Measurements from ENCODE around the gene SUPT20HL2.
"Not testable (repeated sequence)": the region's sequence is repeated elsewhere in the genome, so short reads cannot be mapped to it uniquely, and the experiment has no call there.

The SUPT20HL2 gene

GRCh38 chrX:24308803-24309202 is 5.1 kb downstream of the SUPT20HL2 start:
- not testable (repeated sequence) for DNase-seq

GRCh38 chrX:24306440-24306839 is 7.4 kb downstream of the SUPT20HL2 start:
- no peak for DNase-seq

GRCh38 chrX:24305905-24306304 is 8.0 kb downstream of the SUPT20HL2 start:
- no peak for DNase-seq

- no peak for DNase-seq
Measured at GRCh38 chrX:24301806-24302205, 12.1 kb downstream of the SUPT20HL2 start.

- no peak for DNase-seq
Measured at GRCh38 chrX:24301060-24301459, 12.8 kb downstream of the SUPT20HL2 start.

GRCh38 chrX:24298191-24298590 is 15.7 kb downstream of the SUPT20HL2 start:
- no peak for DNase-seq

- peak; percentile 28 to 30 for DNase-seq
Measured at GRCh38 chrX:24294619-24295018, 19.2 kb downstream of the SUPT20HL2 start.

GRCh38 chrX:24293412-24293811 is 20.5 kb downstream of the SUPT20HL2 start:
- DNase-seq: no peak

- DNase-seq: no peak
Measured at GRCh38 chrX:24292353-24292752, 21.5 kb downstream of the SUPT20HL2 start.

GRCh38 chrX:24285082-24285481 is 28.8 kb downstream of the SUPT20HL2 start:
- DNase-seq: no peak

- DNase-seq: no peak
Measured at GRCh38 chrX:24283127-24283794, 30.6 kb downstream of the SUPT20HL2 start.

GRCh38 chrX:24282381-24283126 is 31.3 kb downstream of the SUPT20HL2 start:
- DNase-seq: no peak

- DNase-seq: no peak
Measured at GRCh38 chrX:24277405-24277804, 36.5 kb downstream of the SUPT20HL2 start.

- no peak for DNase-seq
Measured at GRCh38 chrX:24276015-24276414, 37.9 kb downstream of the SUPT20HL2 start.

GRCh38 chrX:24271262-24271661 is 42.6 kb downstream of the SUPT20HL2 start:
- DNase-seq: no peak

- no peak for DNase-seq
Measured at GRCh38 chrX:24268786-24269185, 45.1 kb downstream of the SUPT20HL2 start.

- DNase-seq: no peak
Measured at GRCh38 chrX:24266996-24267395, 46.9 kb downstream of the SUPT20HL2 start.

GRCh38 chrX:24264383-24264782 is 49.5 kb downstream of the SUPT20HL2 start:
- no peak for DNase-seq

- DNase-seq: no peak
Measured at GRCh38 chrX:24262309-24262708, 51.6 kb downstream of the SUPT20HL2 start.

All from stimulated activated CD4-positive, alpha-beta T cell treated with anti-CD3 and anti-CD28 coated beads, Interleukin-2, amount 100 ng/mL, for 48 hours (primary cell).